ENCODE results near the gene EXOC1.
"Not testable (repeated sequence)": the region's sequence is repeated elsewhere in the genome, so short reads cannot be mapped to it uniquely, and the experiment has no call there.

DNA sequence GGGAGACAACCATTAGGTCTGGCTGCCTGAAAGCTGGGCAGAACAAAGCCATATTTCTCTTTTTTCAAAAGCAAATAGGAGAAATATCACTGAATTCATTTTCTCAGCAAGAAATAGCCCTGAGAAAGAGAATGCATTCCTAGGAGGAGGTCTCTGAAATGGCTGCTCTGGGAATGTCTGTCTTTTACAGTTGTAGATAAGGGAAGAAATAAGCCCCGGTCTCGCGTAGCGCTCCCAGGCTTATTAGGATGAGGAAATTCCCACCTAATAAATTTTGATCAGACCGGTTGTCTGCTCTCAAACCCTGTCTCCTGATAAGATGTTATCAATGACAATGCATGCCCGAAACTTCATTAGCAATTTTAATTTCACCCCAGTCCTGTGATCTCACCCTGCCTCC, 82.5 kb downstream of the EXOC1 start:
- TF ChIP-seq, protein P1, sequence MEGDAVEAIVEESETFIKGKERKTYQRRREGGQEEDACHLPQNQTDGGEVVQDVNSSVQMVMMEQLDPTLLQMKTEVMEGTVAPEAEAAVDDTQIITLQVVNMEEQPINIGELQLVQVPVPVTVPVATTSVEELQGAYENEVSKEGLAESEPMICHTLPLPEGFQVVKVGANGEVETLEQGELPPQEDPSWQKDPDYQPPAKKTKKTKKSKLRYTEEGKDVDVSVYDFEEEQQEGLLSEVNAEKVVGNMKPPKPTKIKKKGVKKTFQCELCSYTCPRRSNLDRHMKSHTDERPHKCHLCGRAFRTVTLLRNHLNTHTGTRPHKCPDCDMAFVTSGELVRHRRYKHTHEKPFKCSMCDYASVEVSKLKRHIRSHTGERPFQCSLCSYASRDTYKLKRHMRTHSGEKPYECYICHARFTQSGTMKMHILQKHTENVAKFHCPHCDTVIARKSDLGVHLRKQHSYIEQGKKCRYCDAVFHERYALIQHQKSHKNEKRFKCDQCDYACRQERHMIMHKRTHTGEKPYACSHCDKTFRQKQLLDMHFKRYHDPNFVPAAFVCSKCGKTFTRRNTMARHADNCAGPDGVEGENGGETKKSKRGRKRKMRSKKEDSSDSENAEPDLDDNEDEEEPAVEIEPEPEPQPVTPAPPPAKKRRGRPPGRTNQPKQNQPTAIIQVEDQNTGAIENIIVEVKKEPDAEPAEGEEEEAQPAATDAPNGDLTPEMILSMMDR (IDR thresholded peaks at IDR 0.05 in 4 of 5, conservative IDR thresholded peaks at IDR 0.05 in 1 of 5) = not testable (repeated sequence)
- TF ChIP-seq POLR2A (IDR thresholded peaks at IDR 0.05) = not testable (repeated sequence)
